Transverse colon (tissue), 4 donors: Measurements from ENCODE around the gene PHF23. TPM values are rescaled to one million over a fixed set of nuclear protein-coding genes. Genes with fewer than 3 reads are reported as not detected.

Source experiments
- DNase-seq: peaks from one replicate; pipeline ENCODE4 v3.0.0-alpha.2; 2019
- H3K27ac ChIP-seq, 4 donors: fragments of 200-600 bp; sonication (generic); 2 replicates each; pipeline ENCODE4 v1.5.1; 2016 to 2018; ENCODE audit warnings: inconsistent platforms in 4 of 4
- H3K27me3 ChIP-seq: fragments of 200-600 bp; sonication (generic); 2 replicates; pipeline ENCODE4 v1.5.1; 2017; ENCODE audit warnings: inconsistent platforms
- H3K36me3 ChIP-seq, 4 donors: fragments of 200-600 bp; sonication (generic); 2 replicates each; pipeline ENCODE4 v1.5.1; 2017 to 2019; ENCODE audit warnings: inconsistent platforms in 4 of 4
- H3K4me1 ChIP-seq, 4 donors: fragments of 200-600 bp; sonication (generic); 2 replicates each; pipeline ENCODE4 v1.5.1; 2017 to 2020; ENCODE audit warnings: inconsistent platforms in 4 of 4
- H3K4me3 ChIP-seq, 4 donors: fragments of 200-600 bp; sonication (generic); 1 replicate in 1 of 4; 2 replicates in 3 of 4; pipeline versions ENCODE4 v1.5.1 to v1.6.1; 2017 to 2019; ENCODE audit warnings: inconsistent platforms in 4 of 4
- H3K9me3 ChIP-seq, 2 donors: fragments of 200-600 bp; sonication (generic); 2 replicates each; pipeline ENCODE4 v1.5.1; 2017 to 2019; ENCODE audit warnings: inconsistent platforms in 2 of 2
- EP300 ChIP-seq: sonication (generic); formaldehyde crosslinking; IDR thresholded peaks from one replicate; pipeline ENCODE4 v1.6.1; 2017; ENCODE audit warnings: antibody characterized with exemption, low read depth
- POLR2A ChIP-seq: fragments of 450-650 bp; IDR thresholded peaks from one replicate; pipeline ENCODE4 v1.6.1; 2016; ENCODE audit warnings: antibody characterized with exemption, mild to moderate bottlenecking, moderate library complexity
- POLR2AphosphoS5 ChIP-seq, 3 donors: sonication (generic); formaldehyde crosslinking; IDR thresholded peaks; one replicate each; pipeline ENCODE4 v1.6.1; 2016; ENCODE audit warnings: antibody characterized with exemption in 3 of 3
- WGBS, 2 donors: methylation state at CpG; one replicate each; pipeline ENCODE4 v1.1.5; 2018; ENCODE audit warnings: low coverage in 1 of 2; 5-methylcytosine and 5-hydroxymethylcytosine counted together
- in situ Hi-C, 4 donors: fragments of 200-750 bp; cut with MboI; loops; one replicate each; pipeline versions ENCODE4 v1.15.0 to v1.15.1; 2017; ENCODE audit warnings: low sequenced_read_pairs in 3 of 4, low pct_ligation_motif_present in 1 of 4, low pct_unique_long_range_greater_than_20kb in 1 of 4
- intact Hi-C: fragments of 100-400 bp; cut with DNase I; formaldehyde crosslinking; loops from one replicate; pipeline ENCODE4 v1.15.1; 2023; ENCODE audit warnings: low total_unique reads
- total RNA-seq, 4 donors: library from RNA; depleted of rRNA; stranded (reverse); fragments of >200 nt; gene quantifications; one replicate each; pipeline ENCODE4 v1.1.0, GENCODE V29; 2016
- TF ChIP-seq, protein P1 (sequence below), 5 experiments: fragments of 200-600 bp in 3 of 5; fragments of 450-650 bp in 2 of 5; sonication (generic) in 3 of 5; IDR thresholded peaks; 1 replicate in 2 of 5; 2 replicates in 3 of 5; pipeline ENCODE4 v1.5.1; 2016 to 2017; ENCODE audit warnings: antibody characterized with exemption in 5 of 5, inconsistent platforms in 3 of 5, mild to moderate bottlenecking in 2 of 5, moderate library complexity in 1 of 5

PHF23 gene
- total RNA-seq, 4 donors from 2014 or later: 20.6 to 33.5 (median 27.8) TPM

DNA sequence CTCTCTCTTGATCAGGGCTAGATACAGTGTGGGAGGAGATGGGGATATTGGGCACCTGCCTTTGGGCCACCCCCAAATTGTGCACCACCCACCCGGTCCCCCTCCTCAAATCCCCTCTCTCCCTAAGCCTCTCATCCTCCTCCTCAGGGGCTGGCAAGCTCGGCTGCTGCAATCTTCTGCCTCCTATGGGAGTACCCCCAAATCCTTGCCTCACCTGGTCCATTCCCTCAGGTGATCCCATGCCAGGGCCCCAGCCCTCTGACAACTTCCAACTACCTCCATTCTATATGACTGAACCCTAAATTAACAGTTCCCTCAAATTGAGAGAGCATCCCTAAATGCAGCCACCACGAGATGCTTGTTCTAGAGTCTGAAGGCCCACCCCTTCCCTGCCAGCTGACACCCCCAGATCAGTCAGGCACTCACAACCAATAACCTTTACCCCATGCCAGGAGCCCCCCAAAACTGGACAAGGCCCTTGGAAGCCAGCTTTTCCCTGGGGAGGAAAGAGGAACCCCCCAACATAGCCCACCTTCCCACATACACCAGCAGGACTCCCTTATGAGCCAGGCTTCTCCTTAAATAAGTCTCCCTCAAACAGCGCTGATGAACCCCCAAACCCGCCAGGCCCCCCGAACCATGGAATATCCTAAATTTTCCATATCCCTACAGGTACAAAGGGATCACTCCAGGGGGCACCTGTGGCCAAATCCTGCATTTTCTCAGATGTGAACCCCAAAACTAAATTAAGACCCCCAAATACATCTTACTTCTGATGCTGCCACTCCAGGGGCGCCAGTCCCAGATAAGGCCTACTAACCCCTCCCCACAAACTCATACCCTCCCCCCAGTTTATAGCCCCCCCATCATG lies 22.8 kb downstream of the PHF23 start:
- intact Hi-C loops: no loop called here
- in situ Hi-C loops: loop anchor here in 1 of 4 donors (10.0 kb wide), 1 partner anchor 172 kb away; the partner anchor contains the start of gene SLC16A11
- H3K9me3 ChIP-seq: no peaks in the 10 kb centered on the region
- TF ChIP-seq POLR2A: no peak
- TF ChIP-seq, protein P1, sequence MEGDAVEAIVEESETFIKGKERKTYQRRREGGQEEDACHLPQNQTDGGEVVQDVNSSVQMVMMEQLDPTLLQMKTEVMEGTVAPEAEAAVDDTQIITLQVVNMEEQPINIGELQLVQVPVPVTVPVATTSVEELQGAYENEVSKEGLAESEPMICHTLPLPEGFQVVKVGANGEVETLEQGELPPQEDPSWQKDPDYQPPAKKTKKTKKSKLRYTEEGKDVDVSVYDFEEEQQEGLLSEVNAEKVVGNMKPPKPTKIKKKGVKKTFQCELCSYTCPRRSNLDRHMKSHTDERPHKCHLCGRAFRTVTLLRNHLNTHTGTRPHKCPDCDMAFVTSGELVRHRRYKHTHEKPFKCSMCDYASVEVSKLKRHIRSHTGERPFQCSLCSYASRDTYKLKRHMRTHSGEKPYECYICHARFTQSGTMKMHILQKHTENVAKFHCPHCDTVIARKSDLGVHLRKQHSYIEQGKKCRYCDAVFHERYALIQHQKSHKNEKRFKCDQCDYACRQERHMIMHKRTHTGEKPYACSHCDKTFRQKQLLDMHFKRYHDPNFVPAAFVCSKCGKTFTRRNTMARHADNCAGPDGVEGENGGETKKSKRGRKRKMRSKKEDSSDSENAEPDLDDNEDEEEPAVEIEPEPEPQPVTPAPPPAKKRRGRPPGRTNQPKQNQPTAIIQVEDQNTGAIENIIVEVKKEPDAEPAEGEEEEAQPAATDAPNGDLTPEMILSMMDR (IDR thresholded peaks at IDR 0.05): no peak
- no peak for TF ChIP-seq EP300
- TF ChIP-seq POLR2AphosphoS5 (IDR thresholded peaks at IDR 0.05): no peak
- peak overlapping the region; percentile 79 to 100 (median 92) for H3K27ac ChIP-seq
- H3K27me3 ChIP-seq: no peaks in the 10 kb centered on the region
- no peak for DNase-seq
- no peaks in the 10 kb centered on the region for H3K36me3 ChIP-seq
- 40 to 44% methylated on average over 2 to 7 of the region's 7 CpGs for WGBS, 2 donors
- H3K4me3 ChIP-seq: peak overlapping the region; percentile 34 to 48 (median 36)
- H3K4me1 ChIP-seq: peaks cover 34 to 70% (median 62%) of the 10 kb centered on the region in 4 donors

DNA sequence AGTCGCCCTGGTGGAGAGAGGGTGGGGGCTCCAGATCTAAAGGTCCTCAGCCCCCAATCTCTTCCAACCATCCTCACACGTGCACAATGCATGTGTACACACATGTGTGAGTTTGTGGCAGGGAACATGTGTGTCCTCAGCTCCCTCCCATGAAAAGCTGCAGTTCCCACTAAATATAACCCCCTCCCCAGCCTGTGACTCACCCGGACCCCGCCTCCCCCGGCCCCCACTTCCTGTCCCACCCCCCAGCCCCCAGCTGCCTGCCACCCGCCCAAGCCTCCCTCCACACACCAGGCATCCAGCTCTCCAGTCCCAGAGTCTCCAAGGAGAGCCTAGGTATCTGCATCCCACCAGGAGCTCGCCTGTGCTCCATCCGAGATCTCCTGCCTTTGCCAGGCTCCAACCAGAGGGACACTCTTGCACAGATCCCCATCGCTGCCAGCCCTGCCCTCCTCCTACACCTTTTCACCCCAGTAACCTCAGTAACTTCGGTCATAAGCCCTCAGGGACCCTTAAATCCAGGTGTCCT lies 23.5 kb downstream of the PHF23 start:
- H3K9me3 ChIP-seq: no peaks in the 10 kb centered on the region
- in situ Hi-C loops (loop anchor here in 1 of 4 donors (10.0 kb wide), 1 partner anchor 171 kb away; the partner anchor contains the start of gene SLC16A11), intact Hi-C loops (no loop called here)
- H3K4me1 ChIP-seq: peaks cover 27 to 63% (median 56%) of the 10 kb centered on the region in 4 donors
- no peak for DNase-seq
- H3K27me3 ChIP-seq: no peaks in the 10 kb centered on the region
- H3K4me3 ChIP-seq: no peak overlapping the region
- TF ChIP-seq EP300: no peak
- no peak for TF ChIP-seq POLR2A
- TF ChIP-seq, protein P1 (IDR thresholded peaks at IDR 0.05): no peak
- no peak for TF ChIP-seq POLR2AphosphoS5 (IDR thresholded peaks at IDR 0.05)
- H3K36me3 ChIP-seq: no peaks in the 10 kb centered on the region
- WGBS, 2 donors: 23% methylated on average over 10 of the region's 10 CpGs; no CpG with 5 or more reads in 1 of the 2 donors
- peak overlapping the region; percentile 79 to 100 (median 92) for H3K27ac ChIP-seq

DNA sequence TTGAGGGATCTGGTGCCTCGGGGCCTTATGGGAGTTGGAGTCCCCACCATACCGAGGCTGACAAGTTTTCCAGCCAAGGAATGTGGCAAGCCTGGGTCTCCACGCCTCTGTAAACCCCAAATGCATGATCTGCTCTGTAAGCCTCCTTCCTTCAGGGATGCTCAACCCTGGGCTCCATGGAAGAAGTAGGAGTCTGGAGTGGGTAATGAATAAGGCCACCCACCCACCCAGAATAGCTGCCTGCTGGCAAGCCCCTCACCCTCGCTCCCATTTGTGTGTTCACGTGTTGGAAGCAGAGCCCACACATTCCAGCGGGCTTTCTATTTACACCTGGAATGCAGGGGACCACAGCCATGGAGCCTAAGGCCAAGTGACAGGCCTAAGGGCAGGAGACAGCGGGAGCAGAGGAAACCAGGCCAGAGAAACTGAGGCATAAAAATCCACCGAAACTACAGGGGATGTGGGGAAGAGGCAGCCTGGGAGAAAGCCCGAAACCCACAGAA lies 24.1 kb downstream of the PHF23 start:
- Histone ChIP-seq H3K9me3 (no peaks in the 10 kb centered on the region), H3K27ac (peak overlapping the region; percentile 79 to 100 (median 92)), H3K4me3 (peak overlapping the region in 2 of 4 donors; percentile 33 to 59), H3K27me3 (no peaks in the 10 kb centered on the region), H3K4me1 (peaks cover 26 to 57% (median 51%) of the 10 kb centered on the region in 4 donors), H3K36me3 (no peaks in the 10 kb centered on the region)
- intact Hi-C loops: no loop called here
- 40 to 60% methylated on average over 1 to 9 of the region's 9 CpGs for WGBS, 2 donors
- no peak for DNase-seq
- in situ Hi-C loops: loop anchor here in 1 of 4 donors (10.0 kb wide), 1 partner anchor 170 kb away; the partner anchor contains the start of gene SLC16A11
- no peak for TF ChIP-seq POLR2A
- TF ChIP-seq, protein P1 (IDR thresholded peaks at IDR 0.05): no peak
- no peak for TF ChIP-seq EP300
- no peak for TF ChIP-seq POLR2AphosphoS5 (IDR thresholded peaks at IDR 0.05)
